Activated T-cell treated with anti-CD3 and anti-CD28 coated beads, Interleukin-2, amount 50 U/mL, for 24 hours (primary cell): Measurements from ENCODE around the gene IL10RA.
"Not testable (repeated sequence)": the region's sequence is repeated elsewhere in the genome, so short reads cannot be mapped to it uniquely, and the experiment has no call there.

Source experiments
- DNase-seq: peaks from one replicate; pipeline ENCODE4 v3.0.0-alpha.2; 2020
- H3K27ac Mint-ChIP-seq: 2 replicates; pipeline ENCODE4 v1.8.0; 2020; ENCODE audit warnings: mild to moderate bottlenecking, mixed read lengths
- H3K27me3 Mint-ChIP-seq: 2 replicates; pipeline ENCODE4 v1.8.0; 2020; ENCODE audit warnings: mixed read lengths
- H3K36me3 Mint-ChIP-seq: 2 replicates; pipeline ENCODE4 v1.8.0; 2020; ENCODE audit warnings: low read depth, mixed read lengths
- H3K4me1 Mint-ChIP-seq: 2 replicates; pipeline ENCODE4 v1.8.0; 2020; ENCODE audit warnings: low read depth, mixed read lengths
- H3K4me3 Mint-ChIP-seq: 2 replicates; pipeline ENCODE4 v1.8.0; 2020; ENCODE audit warnings: mild to moderate bottlenecking, moderate library complexity, mixed read lengths
- H3K9me3 Mint-ChIP-seq: 2 replicates; pipeline ENCODE4 v1.8.0; 2020; ENCODE audit warnings: mixed read lengths

Gene IL10RA

DNA sequence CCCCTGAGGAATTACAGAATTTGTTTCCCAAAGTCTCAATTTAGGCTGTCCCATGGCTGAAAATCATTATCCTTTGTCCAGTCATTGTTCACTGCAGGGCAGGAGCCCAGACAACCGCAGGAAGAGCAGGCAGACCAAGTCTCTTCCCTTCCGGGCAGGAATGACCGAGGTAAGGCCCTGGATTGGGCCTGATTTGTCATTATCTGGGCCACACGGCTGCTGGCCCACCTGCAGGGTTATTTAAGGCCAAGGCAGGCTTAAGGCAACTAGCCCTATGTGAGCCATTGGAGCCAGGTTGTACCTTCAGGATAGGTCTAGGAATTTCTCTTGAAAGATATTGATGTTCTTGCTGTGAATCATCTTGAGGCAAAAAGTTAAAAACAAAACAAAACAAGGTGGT is 9.7 kb upstream of the IL10RA start:
- no peaks in the 10 kb centered on the region for H3K9me3 Mint-ChIP-seq
- peaks cover 87% of the 10 kb centered on the region for H3K4me1 Mint-ChIP-seq
- peak overlapping the region; percentile 49 for H3K4me3 Mint-ChIP-seq
- peak overlapping the region; percentile 64 for H3K27ac Mint-ChIP-seq
- no peaks in the 10 kb centered on the region for H3K27me3 Mint-ChIP-seq
- peaks cover 19% of the 10 kb centered on the region for H3K36me3 Mint-ChIP-seq
- no peak for DNase-seq

DNA sequence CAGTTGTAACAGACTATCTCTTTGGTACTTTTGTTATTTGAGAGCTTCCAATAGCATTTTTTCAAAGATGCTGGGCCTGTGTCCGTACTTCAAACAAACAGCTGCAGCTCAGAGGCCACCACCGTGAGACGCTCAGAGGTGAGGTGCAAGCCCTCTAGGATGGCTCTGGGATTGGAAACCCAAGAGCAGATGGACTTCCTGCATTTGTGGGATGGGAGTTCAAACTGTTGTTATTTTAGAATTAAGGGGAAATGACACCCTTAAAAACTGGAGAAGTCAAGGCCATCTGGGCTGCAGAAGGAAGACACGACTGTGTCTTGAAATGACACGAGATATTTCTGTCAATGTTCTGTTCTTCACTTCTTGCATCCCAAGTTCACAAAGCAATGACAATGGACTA is 9.2 kb upstream of the IL10RA start:
- Mint-ChIP-seq H3K4me3 (peak overlapping the region; percentile 49), H3K27ac (peak overlapping the region; percentile 64), H3K27me3 (no peaks in the 10 kb centered on the region), H3K4me1 (peaks cover 87% of the 10 kb centered on the region), H3K36me3 (peaks cover 19% of the 10 kb centered on the region), H3K9me3 (no peaks in the 10 kb centered on the region)
- no peak for DNase-seq

DNA sequence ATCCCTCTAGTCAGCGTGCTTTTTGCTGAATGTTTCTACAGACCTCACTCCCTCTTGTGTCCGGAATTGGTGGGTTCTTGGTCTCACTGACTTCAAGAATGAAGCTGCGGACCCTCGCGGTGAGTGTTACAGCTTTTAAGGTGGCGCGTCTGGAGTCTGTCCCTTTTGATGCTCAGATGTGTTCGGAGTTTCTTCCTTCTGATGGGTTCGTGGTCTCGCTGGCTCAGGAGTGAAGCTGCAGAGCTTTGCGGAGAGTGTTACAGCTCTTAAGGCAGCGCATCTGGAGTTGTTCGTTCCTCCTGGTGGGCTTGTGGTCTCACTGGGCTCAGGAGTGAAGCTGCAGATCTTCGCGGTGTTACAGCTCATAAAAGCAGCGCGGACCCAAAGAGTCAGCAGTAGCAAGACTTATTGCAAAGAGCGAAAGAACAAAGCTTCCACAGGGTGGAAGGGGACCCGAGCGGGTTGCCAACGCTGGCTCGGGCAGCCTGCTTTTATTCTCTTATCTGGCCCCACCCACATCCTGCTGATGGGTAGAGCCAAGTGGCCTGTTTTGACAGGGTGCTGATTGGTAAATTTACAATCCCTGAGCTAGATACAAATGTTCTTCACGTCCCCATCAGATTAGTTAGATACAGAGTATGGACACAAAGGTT is 8.5 kb upstream of the IL10RA start:
- H3K9me3 Mint-ChIP-seq, H3K27me3 Mint-ChIP-seq: not testable (repeated sequence)
- Mint-ChIP-seq H3K27ac (peak overlapping the region; percentile 65), H3K4me1 (peaks cover 82% of the 10 kb centered on the region), H3K4me3 (peak overlapping the region; percentile 49), H3K36me3 (peaks cover 19% of the 10 kb centered on the region)
- peak; percentile 41 for DNase-seq

DNA sequence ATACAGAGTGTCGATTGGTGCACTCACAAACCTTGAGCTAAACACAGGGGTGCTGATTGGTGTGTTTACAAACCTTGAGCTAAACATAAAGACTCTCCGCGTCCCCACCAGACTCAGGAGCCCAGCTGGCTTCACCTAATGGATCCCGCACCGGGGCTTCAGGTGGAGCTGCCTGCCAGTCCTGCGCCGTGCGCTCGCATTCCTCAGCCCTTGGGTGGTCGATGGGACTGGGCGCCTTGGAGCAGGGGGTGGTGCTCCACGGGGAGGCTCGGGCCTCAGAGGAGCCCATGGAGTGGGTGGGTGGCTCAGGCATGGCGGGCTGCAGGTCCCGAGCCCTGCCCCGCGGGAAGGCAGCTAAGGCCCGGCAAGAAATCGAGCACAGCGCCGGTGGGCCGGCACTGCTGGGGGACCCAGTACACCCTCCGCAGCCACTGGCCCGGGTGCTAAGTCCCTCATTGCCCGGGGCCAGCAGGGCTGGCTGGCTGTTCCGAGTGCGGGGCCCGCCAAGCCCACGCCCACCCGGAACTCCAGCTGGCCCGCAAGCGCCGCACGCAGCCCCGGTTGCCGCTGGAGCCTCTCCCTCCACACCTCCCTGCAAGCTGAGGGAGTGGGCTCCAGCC is 7.8 kb upstream of the IL10RA start:
- Mint-ChIP-seq H3K36me3 (peaks cover 20% of the 10 kb centered on the region), H3K4me1 (peaks cover 82% of the 10 kb centered on the region), H3K4me3 (peak overlapping the region; percentile 49)
- not testable (repeated sequence) for H3K27me3 Mint-ChIP-seq, H3K9me3 Mint-ChIP-seq, H3K27ac Mint-ChIP-seq, DNase-seq

DNA sequence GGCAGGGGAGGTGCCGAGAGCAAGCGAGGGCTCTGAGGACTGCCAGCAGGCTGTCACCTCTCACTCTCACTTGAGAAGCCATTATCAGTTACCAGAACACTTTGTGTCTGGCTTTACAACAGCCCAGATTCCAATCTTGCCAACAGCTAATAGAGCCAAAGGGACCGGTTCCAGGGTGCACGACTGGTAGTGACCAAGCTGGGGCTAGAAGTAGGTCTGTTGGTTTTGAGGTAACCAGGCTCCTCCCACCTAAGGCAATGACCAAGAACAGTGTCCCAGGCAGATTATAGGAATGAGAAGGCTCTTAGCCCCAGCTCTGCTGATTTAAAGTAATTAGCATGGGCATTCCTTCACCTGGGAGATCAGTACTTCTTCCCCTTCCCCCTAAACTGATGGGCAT is 7.2 kb upstream of the IL10RA start:
- Mint-ChIP-seq H3K27me3 (no peaks in the 10 kb centered on the region), H3K4me3 (no peak overlapping the region), H3K27ac (peak overlapping the region; percentile 89), H3K4me1 (peaks cover 84% of the 10 kb centered on the region), H3K9me3 (no peaks in the 10 kb centered on the region), H3K36me3 (peaks cover 21% of the 10 kb centered on the region)
- no peak for DNase-seq

DNA sequence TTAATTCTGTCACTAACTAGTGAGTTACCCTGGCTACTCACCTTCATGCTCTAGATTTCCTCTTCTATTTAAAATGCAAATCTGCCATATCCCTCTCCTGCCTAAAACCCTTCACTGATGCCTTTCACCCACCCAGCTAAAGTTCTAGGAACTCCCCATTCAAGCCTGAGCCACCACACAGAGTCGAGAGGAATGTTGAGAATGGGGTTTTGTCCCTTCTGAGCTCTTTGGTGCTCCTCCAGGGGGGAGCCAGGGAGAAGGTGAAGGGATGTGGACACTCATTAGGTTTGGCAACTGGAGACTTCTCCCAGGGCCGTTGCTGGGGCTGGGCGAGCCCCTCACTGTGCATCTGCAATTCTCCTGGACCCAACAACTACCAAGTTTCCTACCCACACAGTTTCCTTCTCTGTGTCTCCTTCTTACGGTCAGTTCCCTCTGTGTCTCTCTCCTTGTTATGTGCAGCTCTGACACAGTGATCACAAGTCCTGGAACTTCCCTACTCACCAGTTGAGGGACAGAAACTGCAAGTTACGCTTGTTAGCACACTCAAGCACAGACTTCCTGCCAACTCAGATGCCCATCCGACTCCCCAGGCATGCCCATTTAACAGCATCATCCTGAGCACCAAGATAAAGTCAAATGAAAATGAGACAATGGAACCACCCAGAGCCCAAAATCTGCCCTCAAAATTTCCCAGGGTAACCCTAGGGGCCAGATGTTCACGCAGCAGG is 6.5 kb upstream of the IL10RA start:
- H3K36me3 Mint-ChIP-seq, result peaks cover 24% of the 10 kb centered on the region
- peak overlapping the region; percentile 6 for H3K4me3 Mint-ChIP-seq
- H3K9me3 Mint-ChIP-seq, result no peaks in the 10 kb centered on the region
- peaks cover 84% of the 10 kb centered on the region for H3K4me1 Mint-ChIP-seq
- peak overlapping the region; percentile 89 for H3K27ac Mint-ChIP-seq
- DNase-seq, result peak; percentile 39
- no peaks in the 10 kb centered on the region for H3K27me3 Mint-ChIP-seq

DNA sequence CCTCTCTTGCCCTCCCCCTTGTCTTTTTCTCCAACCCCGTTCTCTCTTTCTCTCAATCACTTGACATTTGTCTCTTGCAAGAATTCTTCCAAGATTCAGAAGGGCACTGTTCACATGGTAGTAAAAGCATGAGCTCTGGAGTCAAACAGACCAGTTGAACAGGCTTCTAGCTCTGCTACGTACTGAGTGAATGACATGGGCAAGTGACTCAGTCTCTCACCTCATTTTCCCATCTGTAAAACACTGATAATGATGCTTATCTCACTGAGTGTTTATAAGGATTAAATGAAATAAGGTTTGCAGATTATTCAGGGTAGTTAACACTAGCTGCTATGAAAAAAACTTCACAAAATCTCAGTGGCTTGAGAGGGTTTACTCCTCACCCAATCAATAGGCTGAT is 5.9 kb upstream of the IL10RA start:
- DNase-seq, result no peak
- Mint-ChIP-seq H3K4me3 (peak overlapping the region; percentile 6), H3K27me3 (no peaks in the 10 kb centered on the region), H3K4me1 (peaks cover 86% of the 10 kb centered on the region), H3K9me3 (no peaks in the 10 kb centered on the region), H3K27ac (peak overlapping the region; percentile 89), H3K36me3 (peaks cover 29% of the 10 kb centered on the region)

DNA sequence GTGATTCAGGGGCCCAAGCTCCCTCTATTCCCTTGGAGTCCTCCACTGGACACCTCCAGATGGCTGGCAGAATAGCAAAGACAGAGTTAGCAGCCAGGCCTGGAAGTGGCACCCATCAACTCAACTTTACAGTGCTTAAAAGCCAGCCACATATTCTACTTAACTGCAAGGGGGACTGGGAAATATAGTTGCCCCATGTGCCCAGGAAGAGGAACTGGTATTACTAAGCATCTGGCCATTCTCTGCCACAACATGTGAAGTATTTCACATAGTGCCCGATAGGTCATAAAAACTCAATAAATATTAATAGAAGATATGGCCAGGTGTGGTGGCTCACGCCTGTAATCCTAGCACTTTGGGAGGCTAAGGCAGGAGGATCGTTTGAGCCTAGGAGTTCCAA is 5.5 kb upstream of the IL10RA start:
- H3K4me1 Mint-ChIP-seq, result peaks cover 84% of the 10 kb centered on the region
- H3K27me3 Mint-ChIP-seq, result no peaks in the 10 kb centered on the region
- peaks cover 31% of the 10 kb centered on the region for H3K36me3 Mint-ChIP-seq
- no peak overlapping the region for H3K27ac Mint-ChIP-seq
- H3K4me3 Mint-ChIP-seq, result no peak overlapping the region
- DNase-seq, result no peak
- H3K9me3 Mint-ChIP-seq, result no peaks in the 10 kb centered on the region

DNA sequence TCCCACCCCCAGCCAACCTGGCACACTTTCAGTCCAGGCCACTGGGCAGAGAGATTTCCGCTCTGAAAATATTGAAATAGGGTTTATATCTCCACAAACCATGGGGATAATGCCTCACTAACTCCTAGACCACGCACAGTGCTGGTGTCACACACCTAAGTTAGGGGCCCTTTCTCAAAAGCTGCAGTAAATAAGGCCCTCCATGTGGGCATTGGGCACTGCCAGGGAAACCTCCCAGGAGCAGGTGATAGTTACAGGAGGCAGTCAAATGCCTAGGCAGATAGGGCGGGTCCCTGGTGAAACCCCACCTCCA is 3.1 kb upstream of the IL10RA start:
- peak; percentile 35 for DNase-seq
- Mint-ChIP-seq H3K36me3 (peaks cover 35% of the 10 kb centered on the region), H3K4me1 (peaks cover 76% of the 10 kb centered on the region), H3K27ac (peak overlapping the region; percentile 53), H3K4me3 (no peak overlapping the region), H3K27me3 (no peaks in the 10 kb centered on the region), H3K9me3 (no peaks in the 10 kb centered on the region)

DNA sequence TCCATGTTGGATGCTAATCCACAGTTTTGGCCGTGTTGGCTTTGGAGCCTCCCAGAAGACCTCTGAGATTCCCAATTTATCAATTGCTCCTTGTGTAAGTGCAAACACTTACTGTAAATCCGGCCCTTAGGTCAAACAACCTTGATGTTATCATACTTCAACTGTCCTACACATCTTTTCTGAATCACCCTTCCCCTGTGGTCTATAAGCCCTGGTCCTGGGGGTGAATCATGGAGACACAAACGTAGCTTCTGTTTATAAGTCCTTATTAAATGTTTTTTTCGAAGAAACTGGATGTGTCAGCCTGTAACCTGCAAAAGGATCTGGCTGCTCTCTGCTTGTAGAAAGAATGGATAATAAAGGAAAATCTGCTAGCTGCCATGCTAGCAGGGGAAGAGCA is 1.7 kb upstream of the IL10RA start:
- peak overlapping the region; percentile 98 for H3K27ac Mint-ChIP-seq
- no peaks in the 10 kb centered on the region for H3K27me3 Mint-ChIP-seq
- H3K4me1 Mint-ChIP-seq, result peaks cover 81% of the 10 kb centered on the region
- DNase-seq, result no peak
- peak overlapping the region; percentile 94 for H3K4me3 Mint-ChIP-seq
- H3K9me3 Mint-ChIP-seq, result no peaks in the 10 kb centered on the region
- H3K36me3 Mint-ChIP-seq, result peaks cover 48% of the 10 kb centered on the region

DNA sequence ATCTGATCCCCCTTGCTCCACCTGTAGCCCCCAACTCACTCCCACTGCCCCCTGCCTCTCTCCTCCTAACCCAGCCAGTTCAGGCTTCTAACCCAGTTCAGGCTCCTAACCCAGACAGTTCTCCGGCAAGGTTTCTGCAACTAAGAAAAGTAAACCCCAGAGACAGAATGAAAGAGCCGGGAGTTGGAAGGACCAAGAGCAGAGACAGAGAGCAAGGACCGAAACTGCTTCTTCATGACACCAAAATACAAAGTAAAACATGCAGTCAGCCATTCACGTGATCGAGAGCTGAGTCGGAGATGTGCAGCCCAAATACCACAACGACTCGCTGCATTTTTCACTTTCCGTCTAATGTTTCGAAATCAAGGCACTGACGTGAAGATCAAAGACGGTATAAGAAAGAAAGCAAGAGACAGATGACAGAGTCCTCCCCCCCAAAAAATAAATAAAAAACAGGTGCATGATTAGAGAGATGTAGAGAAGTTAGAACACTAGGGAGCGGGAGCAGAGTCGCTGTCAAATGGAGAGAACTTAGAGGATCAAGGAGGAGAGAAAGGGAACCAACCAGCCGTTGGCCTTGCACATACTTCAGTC is 884 bp downstream of the IL10RA start:
- H3K4me1 Mint-ChIP-seq, result peaks cover 84% of the 10 kb centered on the region
- DNase-seq, result peak; percentile 68
- H3K27ac Mint-ChIP-seq, result peak overlapping the region; percentile 98
- no peaks in the 10 kb centered on the region for H3K27me3 Mint-ChIP-seq
- peaks cover 74% of the 10 kb centered on the region for H3K36me3 Mint-ChIP-seq
- H3K4me3 Mint-ChIP-seq, result peak overlapping the region; percentile 94
- no peaks in the 10 kb centered on the region for H3K9me3 Mint-ChIP-seq

DNA sequence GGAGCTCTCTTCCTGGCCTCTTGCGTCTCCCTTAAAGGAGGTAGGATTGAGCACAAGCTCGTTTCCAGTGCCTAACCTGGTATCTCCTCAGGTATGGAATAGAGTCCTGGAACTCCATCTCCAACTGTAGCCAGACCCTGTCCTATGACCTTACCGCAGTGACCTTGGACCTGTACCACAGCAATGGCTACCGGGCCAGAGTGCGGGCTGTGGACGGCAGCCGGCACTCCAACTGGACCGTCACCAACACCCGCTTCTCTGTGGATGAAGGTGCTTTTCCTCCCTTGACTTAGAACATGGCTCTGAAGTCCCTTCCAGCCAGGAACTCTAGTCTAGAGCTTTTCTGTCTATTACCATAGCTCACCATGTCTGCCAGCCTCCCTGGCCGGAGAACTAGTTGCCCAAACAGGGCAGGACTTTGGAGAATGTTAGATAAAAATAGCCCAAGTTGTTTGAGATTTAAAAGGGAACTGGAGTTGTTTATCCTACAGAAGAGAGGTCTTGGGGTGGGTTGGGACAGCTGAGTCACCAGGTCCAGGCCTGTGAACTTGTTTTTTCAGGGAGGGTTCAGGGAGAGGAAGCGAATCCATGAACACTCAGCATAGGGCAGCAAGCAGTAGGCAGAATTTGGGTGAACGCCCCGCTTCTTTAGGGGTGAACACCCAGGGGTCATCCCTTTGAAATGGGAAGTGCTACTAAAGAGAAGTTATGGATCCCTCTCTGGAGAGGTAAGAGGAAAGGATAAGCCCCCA is 3.3 kb downstream of the IL10RA start:
- peaks cover 95% of the 10 kb centered on the region for H3K36me3 Mint-ChIP-seq
- H3K4me1 Mint-ChIP-seq, result peaks cover 87% of the 10 kb centered on the region
- H3K27me3 Mint-ChIP-seq, result no peaks in the 10 kb centered on the region
- peak overlapping the region; percentile 94 for H3K4me3 Mint-ChIP-seq
- no peak for DNase-seq
- H3K27ac Mint-ChIP-seq, result peak overlapping the region; percentile 98
- no peaks in the 10 kb centered on the region for H3K9me3 Mint-ChIP-seq

DNA sequence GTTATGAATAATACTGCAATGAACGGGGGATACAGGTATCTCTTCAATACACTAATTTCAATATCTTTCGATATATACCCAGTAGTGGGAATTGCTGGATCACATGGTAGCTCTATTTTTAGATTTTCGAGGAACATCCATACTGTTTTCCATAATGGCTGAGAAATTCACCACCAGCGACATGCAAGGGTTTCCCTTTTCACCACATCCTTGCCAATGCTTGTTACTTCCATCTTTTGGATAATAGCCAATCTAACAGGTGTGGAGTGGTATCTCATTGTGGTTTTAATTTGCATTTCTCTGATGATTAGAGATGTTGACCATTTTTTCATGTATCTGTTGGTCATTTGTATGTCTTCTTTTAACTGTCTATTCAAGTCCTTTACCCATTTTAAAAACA is 5.9 kb downstream of the IL10RA start:
- no peak for DNase-seq
- H3K36me3 Mint-ChIP-seq, result peaks cover 100% of the 10 kb centered on the region
- H3K4me3 Mint-ChIP-seq, result peak overlapping the region; percentile 61
- H3K27ac Mint-ChIP-seq, result peak overlapping the region; percentile 77
- peaks cover 96% of the 10 kb centered on the region for H3K4me1 Mint-ChIP-seq
- H3K9me3 Mint-ChIP-seq, result no peaks in the 10 kb centered on the region
- H3K27me3 Mint-ChIP-seq, result no peaks in the 10 kb centered on the region

DNA sequence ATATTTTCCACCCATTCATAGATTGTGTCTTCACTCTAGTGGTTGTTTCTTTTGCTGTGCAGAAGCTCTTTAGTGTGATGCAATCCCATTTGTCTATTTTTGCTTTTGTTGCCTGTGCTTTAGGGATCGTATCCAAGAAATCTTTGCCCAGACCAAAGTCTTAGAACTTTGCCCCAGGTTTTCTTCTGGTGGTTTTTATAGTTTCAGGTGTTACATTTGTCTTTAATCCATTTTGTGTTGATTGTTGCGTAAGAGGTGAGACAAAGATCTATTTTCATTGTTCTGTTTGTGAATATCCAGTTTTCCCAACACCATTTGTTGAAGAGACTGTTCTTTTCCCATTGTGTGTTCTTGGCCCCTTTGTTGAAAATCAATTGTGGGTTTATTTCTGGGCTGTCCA is 6.4 kb downstream of the IL10RA start:
- H3K27ac Mint-ChIP-seq, result peak overlapping the region; percentile 77
- DNase-seq, result no peak
- H3K9me3 Mint-ChIP-seq, result no peaks in the 10 kb centered on the region
- H3K36me3 Mint-ChIP-seq, result peaks cover 100% of the 10 kb centered on the region
- peaks cover 96% of the 10 kb centered on the region for H3K4me1 Mint-ChIP-seq
- no peaks in the 10 kb centered on the region for H3K27me3 Mint-ChIP-seq
- H3K4me3 Mint-ChIP-seq, result peak overlapping the region; percentile 35
